Stimulated activated CD8-positive, alpha-beta memory T cell treated with anti-CD3 and anti-CD28 coated beads, Interleukin-7, amount 100 ng/mL, for 4 hours (primary cell): ENCODE results near the gene ALDH3B1.

Source experiments
- DNase-seq, 2 donors: peaks; one replicate each; pipeline ENCODE4 v3.0.0-alpha.2; 2020; ENCODE audit warnings: low read depth in 2 of 2

ALDH3B1 gene

DNA sequence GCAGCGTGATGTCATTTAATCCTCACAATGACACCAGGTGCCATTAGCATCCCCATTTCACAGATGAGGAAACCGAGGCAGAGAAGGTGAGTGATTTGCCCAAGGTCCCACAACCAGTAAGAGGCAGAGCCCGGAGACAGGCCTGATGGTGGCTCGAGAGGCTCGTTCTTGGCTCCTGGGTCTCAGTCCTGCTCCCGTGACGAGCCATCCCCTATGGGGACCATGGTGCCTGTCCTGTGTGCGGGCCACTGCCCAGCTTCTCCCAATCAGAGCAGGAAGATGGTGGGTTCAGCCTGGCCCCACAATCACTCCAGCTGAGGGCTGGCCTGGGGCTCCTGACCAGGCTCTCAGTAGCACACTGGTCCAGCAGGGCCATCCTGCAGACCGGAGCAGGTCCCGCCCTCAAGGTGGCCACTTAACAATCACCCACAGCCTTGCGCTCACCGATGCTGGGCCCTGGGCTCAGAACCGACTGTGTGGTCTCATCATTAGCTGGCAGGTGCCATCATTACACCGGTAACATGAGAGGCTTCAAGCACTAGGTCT lies 3.6 kb downstream of the ALDH3B1 start:
- no peak for DNase-seq

DNA sequence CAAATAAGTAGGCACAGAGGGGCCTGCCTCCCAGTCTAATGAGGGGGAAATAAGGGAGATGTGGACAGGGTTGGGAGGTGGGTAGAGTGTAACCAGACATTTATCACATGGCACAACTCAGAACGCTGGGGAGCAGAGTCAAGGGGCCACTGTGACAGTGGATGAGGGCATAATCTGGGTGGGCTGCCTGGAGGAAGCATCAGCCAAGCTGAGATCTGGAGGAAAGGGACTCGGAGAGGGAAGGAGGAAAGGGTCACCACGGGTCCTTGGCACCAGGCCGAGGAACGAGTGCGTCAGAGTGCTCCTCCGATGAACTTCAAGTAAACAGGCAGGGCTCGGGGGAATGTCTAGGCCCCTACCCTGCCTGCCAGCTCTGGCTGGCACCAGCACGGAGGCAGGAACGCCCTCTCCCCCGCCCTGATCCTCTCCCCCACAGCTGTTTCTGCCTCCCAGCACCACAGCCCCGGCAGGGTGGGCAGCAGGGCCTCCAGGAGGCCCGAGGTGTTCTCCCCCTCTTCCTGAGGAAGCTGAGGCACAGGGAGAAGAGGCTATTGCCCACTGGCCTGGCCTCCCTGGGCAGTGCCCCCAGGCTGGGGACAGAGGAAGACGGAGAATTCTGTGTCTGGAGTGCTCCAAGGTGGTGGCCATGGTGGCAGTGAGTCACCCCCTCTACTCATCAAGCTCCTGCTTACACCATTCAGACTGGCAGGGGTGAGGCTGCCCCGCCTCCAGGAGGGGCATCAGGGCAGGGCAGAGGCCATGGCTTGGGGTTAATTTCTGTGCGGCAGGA lies 4.2 kb downstream of the ALDH3B1 start:
- DNase-seq: no peak

DNA sequence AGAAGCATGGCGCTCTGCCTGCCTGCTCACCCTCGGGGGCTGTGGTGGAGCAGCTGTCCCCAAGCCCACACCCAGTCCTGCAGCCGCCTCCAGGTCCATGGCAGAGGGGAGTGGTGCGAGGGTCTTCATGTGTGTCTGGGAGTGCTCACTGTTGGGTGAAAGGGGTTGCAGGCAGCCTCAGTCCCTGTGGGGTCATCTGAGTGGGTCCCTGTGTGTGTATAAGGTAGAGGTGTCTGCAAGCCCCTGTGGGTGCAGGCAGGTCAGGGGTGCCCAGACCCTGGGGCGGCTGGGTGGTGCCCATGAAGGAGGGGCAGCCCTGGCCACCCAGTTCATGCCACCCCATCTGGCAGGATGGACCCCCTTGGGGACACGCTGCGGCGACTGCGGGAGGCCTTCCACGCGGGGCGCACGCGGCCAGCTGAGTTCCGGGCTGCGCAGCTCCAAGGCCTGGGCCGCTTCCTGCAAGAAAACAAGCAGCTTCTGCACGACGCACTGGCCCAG lies 4.9 kb downstream of the ALDH3B1 start:
- no peak for DNase-seq

DNA sequence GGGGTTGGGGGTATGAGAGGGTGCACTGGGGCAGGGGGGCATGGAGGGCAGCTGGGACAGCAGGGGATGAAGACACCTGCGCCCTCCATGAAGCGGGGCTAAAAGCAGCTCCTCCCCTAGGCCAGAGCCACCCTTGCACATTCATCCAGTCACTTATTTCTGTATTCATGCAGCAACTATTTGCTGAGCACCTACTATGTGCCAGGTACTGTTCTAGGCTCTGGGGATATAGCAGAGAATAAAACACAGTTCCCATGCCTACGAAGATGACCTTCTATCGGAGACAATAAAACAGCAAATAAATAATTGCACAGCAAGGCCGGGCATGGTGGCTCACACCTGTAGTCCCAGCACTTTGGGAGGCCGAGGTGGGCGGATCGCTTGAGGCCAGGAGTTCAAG lies 5.3 kb downstream of the ALDH3B1 start:
- DNase-seq: no peak

DNA sequence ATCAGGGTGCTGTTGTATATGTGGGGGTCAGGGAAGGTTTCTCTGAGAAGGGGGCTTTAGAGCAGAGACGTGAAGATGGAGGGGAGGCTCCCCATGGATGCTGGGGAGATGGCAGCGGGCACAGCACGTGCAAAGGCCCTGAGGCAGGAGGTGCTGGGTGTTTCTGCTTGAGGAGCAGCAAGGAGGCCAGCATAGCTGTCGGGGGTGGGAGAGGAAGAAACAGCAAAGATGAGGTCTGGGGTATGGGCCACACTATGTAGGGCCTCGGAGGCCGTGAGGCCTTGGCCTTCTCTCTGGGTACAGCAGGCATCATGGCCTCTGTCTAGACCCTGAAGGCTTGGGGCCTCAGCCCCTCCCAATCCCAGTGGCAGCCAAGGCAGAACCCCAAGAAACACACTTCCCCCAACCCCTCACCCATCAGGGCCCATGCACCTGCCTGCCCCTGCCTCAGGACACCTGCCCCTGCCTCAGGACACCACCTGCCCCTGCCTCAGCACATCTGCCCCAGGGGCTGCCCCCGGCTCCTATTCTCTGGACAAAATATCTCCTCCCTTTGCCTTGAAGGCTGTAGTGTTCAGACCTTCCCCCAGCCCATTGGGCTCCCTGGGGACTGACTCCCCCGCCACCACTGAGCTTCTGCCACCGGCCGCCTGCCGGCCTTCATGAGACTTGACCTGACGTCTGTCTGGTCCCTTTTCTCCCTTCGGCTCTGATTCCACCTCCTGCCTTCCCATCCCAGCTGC lies 6.2 kb downstream of the ALDH3B1 start:
- DNase-seq: no peak

DNA sequence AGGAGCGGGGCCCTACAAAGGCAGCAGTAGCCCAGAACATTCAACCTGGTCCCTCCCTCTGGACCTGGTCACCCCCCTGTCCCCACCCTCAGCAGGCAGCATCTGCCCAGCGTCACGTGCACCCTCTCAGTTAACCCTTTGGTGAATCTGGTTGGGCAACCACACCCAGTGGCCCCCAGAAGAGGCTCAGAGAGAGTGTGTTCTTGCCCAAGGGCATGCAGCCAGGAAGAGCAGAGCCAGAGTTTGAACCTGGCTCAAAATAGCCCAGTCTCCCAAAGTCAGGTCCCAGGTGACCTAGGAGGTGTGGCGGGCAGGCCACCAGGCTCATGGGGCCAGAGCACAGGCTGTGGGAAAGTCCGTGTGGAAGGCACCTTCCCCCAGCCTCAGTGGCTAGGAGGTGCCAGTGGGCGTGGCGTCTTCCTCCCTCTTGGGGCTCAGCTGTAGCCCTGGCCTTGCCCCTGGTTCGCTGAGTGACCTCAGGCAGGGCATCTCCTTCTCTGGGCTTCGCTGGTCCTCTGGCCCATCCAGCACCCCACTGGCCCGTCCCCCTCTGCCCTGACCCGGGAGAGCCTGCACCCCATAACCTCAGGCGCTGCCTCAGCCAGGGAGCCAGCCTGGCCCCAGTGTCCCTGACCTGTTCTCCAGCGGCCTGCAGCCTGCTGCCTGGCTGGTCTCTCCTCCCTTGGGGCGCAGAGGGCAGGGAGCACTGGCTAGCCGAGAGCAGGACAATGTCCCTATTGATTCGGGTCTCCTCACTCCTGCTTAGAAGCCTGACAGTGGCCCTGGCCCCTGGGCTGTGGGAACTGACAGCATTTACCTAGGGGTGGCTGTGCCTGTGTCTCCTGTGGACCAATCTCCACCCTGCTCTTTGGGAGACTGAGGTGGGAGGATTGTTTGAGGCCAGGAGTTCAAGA lies 7.0 kb downstream of the ALDH3B1 start:
- no peak for DNase-seq

DNA sequence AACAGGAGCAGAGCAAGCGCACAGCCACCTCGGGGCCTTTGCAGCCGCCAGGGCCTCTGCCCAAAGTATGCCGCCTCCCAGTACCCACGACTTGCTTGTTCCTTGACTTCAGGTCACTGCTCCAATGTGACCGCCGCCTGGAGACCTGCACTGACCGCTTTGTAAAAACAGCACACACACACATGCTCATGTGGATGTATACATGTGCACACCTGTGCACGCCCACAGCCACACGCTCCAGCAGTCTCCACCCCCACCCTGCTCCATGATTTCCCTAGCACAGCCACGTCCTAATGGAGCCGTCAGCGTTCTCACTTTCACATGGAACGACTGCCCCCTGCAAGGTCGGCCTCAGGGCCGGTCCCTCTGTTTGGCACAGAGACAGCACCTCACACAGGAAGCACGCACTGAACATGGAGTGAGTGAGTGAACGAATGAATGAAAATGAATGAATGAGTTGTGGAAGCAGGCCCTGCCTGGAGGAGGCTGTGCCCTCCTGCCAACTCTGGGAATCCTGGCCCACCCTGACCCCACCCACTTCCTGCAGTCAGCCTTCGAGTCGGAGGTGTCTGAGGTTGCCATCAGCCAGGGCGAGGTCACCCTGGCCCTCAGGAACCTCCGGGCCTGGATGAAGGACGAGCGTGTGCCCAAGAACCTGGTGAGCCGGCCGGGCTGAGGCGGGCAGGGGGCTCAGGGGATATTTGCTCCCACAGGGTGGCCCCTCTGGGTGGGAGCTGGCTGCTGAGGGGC lies 8.0 kb downstream of the ALDH3B1 start:
- no peak for DNase-seq

DNA sequence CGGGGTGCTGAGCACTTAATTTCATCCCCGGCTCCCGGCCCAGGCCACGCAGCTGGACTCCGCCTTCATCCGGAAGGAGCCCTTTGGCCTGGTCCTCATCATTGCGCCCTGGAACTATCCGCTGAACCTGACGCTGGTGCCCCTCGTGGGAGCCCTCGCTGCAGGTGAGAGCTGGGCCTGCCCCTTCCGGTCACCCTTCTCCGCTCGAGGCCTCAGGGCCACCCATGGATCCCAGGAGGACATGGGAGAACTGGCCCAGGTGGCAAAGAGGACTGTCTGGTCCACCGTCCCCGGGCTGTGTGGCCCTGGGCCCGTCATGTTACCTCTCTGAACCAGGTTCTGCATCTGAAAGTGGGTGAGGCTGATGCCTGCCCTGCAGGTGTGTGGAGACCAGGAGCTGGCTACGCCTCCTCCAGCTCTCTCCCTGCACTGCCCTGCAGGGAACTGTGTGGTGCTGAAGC lies 8.6 kb downstream of the ALDH3B1 start:
- no peak for DNase-seq

DNA sequence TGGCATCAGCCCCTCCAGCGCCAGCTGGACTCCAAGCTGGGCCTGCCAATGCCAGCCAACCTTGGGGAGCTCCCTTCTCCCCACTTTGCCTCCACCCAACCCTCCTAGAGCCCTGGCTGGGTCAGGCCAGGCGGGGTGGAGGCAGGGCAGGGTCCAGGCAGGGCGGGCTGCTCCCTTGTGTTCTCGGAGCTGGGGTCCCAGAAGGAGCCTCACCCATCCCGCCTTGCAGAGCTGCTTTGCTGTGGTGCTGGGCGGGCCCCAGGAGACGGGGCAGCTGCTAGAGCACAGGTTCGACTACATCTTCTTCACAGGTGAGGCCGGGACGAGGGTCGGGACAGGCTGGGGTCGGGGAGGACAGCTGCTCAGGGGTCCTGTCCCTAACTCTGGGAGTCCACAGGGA lies 9.4 kb downstream of the ALDH3B1 start:
- no peak for DNase-seq

DNA sequence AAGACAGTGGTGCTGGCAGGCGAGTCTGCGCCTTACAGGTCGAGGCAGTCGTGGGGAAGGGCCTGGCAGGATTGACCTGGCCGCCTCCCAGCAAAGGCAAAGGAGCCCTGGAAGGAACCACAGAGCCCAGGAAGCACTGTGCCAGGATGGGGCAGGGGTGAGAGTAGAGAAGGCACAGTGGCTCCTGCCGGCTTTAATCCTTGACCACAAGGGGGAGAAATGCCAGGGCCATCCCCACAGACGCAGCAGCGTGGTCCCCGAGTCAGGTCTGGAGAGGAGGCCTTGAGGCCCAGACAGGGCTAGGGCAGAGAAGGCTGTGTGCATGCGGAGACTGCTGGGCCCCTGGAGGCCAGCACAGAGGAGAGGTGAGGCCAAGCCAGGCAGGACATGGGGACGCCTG lies 10.4 kb downstream of the ALDH3B1 start:
- no peak for DNase-seq

DNA sequence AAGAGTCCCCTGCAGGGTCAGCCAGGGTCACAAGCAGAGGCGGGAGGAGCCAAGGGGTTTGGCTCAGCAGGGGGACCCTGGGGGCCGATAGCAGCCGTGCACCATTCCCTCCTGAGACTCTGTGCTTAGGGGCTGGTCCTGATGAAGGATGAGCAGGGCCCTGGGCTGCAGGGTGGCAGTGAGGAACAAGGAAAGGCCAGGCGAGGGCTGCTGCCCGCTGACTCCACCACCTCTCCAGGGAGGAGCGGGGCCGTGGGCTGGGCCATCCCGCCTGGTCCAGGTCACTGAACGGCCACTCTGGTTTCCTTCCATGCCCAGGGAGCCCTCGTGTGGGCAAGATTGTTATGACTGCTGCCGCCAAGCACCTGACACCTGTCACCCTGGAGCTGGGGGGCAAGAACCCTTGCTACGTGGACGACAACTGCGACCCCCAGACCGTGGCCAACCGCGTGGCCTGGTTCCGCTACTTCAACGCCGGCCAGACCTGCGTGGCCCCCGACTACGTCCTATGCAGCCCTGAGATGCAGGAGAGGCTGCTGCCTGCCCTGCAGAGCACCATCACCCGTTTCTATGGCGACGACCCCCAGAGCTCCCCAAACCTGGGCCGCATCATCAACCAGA lies 11.2 kb downstream of the ALDH3B1 start:
- DNase-seq: no peak

DNA sequence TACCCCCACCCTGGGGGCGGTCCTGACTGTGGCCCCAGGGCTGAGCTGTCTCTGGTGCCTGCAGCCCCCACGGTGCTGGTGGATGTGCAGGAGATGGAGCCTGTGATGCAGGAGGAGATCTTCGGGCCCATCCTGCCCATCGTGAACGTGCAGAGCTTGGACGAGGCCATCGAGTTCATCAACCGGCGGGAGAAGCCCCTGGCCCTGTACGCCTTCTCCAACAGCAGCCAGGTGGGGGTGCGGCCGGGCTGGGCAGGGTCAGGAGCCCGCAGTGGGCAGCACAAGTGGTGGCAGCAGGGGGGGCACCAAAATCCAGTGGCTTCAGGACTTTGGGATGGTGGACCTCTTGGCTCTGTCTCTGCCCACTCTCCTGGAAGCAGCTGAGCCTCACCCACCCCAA lies 12.4 kb downstream of the ALDH3B1 start:
- no peak for DNase-seq

DNA sequence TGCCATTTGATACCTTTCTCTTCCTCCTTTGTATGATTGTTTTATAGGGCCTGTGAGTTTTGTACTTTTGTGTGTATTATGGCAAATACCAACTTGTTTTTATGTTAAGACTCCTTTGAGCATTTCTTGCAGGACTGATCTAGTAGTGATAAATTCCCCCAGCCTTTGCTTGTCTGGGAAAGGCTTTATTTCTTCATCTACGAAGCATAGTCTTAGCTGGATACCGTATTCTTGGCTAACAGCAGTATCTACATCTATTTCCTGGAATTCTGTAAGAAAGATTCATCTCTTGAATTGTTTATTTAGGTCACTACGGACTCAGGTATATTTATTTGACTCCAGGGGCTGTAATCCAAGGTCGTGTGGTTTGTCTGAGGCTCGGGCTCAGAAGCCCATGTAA lies 14.4 kb downstream of the ALDH3B1 start:
- no peak for DNase-seq

DNA sequence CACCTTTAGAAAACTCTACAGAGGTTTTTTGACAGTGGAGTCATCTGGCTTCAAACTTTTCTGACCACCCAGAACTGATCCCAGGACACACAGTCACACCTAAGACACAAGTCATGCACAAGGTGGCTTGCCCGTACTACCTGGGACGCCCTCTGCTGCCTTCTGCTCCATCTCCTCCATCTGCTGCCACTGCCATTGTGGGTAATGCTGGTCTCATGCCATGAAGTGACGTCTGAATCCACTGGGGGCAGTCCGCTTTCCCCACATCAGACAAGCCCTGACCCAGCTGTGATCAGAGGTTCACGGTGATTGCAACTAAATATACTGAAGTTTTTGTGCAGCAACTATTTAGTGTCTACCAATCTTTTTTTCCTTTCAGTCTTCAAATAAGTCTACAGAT lies 14.9 kb downstream of the ALDH3B1 start:
- no peak for DNase-seq

DNA sequence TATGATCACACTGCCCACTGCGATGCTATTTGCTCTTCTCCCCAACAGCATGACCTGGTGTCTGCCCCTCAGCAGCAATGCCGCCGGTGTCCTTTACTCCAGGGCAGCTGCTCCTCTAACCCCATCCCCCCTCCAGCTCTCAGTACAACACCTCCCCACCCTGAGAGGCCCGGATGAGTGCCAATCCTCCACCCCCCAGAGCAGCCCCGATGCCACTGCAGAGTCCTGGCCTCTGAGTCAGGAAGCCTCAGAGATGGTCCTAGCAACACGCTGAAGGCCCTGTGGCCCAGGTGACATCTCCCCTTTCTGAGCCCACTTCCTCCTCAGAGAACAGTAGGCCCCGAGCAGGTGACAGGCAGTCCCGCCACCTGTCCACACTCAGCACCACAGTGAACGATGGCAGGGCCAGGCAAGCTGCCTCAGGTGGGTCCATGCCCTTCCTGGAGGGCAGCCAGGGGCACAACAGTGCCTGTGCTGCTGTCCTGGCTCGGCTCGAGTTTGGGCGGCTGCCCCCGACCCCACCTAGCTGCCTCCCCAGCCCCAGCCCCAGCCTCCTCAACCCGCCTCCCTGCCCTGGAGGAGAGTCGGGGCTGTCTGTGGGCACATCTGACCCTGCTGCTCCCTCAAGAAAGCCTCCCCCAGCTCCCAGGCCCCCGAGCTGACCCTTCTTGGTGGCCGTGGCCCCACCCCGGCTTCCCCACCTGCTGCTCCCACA lies 16.4 kb downstream of the ALDH3B1 start:
- DNase-seq: no peak

DNA sequence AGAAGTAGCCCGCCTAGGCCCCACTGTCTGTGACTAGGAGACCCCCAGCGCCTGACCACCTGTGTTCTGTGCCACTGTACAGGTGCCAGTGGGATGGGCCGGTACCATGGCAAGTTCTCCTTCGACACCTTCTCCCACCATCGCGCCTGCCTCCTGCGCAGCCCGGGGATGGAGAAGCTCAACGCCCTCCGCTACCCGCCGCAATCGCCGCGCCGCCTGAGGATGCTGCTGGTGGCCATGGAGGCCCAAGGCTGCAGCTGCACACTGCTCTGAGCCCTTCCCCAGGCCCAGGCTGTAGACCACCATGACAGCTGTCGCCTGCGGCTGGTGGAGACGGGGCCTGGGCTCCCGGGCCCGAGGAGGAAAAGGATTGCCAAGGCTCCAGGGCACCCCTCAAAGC lies 17.5 kb downstream of the ALDH3B1 start:
- no peak for DNase-seq

DNA sequence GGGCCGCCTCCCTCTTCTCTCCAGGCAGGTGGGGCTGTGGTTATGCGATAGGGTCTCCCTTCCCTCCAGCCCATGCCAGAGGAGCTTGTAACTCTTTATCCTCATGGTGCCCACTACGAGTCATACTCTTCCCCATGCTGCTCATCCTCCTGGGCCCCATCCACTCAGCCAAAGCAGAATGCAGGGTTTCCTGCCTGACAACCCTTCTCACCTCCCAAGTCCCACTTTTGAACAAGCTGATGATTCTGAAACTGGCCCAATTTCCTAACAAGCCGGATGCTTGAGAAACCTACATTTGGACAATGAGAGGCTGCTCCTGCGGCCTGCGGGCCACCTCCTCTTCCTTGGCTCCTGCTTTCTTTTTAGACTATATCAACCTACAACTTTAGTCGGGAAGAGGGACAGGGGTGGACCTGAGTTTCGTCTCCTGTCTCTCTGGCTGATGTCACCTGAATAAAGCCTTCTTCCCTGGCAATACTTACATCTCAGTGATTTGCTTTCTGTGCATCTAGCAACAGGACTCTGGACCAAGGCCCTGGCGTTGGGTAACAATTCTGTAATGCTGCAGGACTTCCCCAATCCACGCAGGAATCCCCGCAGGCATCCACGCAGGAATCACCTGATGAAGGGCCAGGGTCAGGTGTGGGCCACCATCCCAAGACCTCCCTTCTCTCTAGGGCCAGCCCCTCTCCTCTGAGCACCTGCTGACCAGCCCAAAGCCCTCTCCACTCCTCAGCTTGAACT lies 18.8 kb downstream of the ALDH3B1 start:
- DNase-seq: no peak

DNA sequence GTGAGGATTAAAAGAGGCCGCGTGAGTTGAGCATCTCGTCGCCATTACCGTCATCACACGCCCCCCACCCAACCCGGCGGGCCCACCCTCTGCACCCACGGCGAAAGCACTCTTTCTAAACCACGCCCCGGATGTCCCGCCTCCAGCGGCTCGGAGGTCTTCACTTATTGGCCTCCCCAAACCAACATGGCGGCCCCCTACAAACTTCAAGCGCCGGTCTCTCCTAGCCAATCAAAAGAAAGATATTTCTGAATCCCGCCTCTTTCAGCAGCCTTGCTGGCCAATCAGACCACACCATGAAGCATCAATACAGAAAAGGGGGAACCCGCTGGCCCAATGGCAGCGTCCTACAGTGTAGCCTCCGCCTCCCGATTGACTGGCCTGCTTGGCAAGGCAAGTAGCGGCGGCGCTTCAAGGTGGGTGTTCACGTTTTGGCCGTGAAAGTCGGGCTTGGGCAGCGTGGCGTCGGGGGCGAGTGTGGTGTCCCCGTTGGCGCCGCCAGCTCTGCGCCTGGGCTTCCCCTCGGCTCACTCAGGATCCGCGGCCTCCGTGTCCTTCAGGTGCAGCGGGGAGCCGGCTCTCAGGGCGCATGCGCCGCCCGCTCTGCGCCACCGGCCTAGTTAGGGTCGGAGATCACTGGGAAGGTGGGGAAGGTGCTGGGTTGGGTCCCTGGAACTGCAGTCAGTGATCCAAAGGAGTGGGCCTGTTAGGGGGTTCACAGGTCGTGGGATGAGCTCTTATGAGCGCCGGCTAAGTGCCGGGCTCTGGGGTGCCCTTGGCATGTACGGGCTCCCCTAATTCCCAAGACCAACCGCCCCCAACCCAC lies 20.4 kb downstream of the ALDH3B1 start, which contains the start of gene NDUFS8:
NDUFS8 (plus strand) TSS at position 364 of the 826 bp plus-strand sequence. CDS start 1,471 bp downstream, outside the sequence.
- peak; percentile 96 to 97 for DNase-seq
